ENCODE results near the gene GNA12. TPM values are rescaled to one million over a fixed set of nuclear protein-coding genes. Genes with fewer than 3 reads are reported as not detected.
A peak's percentile ranks its signal among the peaks of the same experiment; 100 is the strongest.
"Not testable (repeated sequence)": the region's sequence is repeated elsewhere in the genome, so short reads cannot be mapped to it uniquely, and the experiment has no call there.

The GNA12 gene
- total and polyA plus RNA-seq, 10 donors: 12.3 to 64.2 (median 32.4) TPM

DNA sequence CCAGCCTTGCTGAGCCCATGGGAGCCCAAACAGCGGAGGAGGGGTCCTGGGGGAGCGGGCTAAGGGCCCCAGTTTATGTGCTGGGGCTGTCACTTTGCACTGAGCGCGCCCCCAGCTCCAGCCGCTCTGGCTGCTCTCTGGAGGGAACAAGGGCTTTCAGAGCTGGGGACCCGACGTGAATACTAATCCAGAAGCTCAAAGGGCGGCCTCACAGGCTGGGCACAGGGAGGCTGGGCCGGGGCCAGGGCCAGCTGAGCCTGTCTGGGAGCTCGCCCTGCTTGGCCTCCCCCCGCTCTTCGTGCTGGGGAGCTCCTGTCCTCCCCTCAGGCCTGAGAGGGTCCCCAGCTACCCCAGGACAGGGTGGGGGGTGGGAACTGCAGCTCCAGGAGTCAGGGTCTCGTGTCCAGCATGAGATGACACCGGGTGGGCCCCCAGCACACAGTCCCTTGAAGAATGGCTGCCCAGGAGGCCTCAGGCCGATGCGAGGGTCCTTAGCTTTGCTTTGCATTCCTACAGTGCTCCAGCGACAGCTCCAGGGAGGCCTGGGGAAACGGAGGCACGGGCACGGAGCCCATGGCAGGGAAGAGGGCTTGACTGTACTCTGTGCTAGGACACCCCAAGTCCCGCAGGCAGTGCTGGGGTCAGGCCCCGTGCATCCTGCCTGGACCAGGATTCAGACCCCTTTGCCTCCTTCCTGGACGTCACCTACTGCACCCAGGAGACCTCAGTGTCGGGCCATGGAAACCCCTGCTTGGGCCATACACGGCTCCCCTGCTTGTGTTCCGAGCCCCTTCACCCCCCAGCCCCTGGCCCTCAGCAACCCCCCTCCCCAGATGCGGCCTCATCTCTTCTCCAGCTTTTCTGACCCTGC, 161.9 kb downstream of the GNA12 start:
- no peaks in the 10 kb centered on the region for H3K36me3 ChIP-seq
- 84 to 90% (median 84%) methylated on average over 19 to 27 of the region's 27 CpGs for WGBS, 5 donors
- H3K27me3 ChIP-seq (replicated peaks in 1 of 7): peaks cover 0 to 68% (median 13%) of the 10 kb centered on the region in 7 donors
- TF ChIP-seq POLR2AphosphoS5 (IDR thresholded peaks at IDR 0.05): no peak
- TF ChIP-seq POLR2A (IDR thresholded peaks at IDR 0.05): no peak
- TF ChIP-seq, protein P1, sequence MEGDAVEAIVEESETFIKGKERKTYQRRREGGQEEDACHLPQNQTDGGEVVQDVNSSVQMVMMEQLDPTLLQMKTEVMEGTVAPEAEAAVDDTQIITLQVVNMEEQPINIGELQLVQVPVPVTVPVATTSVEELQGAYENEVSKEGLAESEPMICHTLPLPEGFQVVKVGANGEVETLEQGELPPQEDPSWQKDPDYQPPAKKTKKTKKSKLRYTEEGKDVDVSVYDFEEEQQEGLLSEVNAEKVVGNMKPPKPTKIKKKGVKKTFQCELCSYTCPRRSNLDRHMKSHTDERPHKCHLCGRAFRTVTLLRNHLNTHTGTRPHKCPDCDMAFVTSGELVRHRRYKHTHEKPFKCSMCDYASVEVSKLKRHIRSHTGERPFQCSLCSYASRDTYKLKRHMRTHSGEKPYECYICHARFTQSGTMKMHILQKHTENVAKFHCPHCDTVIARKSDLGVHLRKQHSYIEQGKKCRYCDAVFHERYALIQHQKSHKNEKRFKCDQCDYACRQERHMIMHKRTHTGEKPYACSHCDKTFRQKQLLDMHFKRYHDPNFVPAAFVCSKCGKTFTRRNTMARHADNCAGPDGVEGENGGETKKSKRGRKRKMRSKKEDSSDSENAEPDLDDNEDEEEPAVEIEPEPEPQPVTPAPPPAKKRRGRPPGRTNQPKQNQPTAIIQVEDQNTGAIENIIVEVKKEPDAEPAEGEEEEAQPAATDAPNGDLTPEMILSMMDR (IDR thresholded peaks at IDR 0.05 in 8 of 11, conservative IDR thresholded peaks at IDR 0.05 in 3 of 11): no peak
- intact Hi-C loops (cut with DNase I; ENCODE audit: low total_unique reads): loop anchor here (10.0 kb wide), 1 partner anchor 207 kb away; the partner anchor contains the start of gene GRIFIN
- no peak overlapping the region for H3K27ac ChIP-seq
- DNase-seq: peak; percentile 66
- H3K4me3 ChIP-seq: no peak overlapping the region
- peaks cover 0 to 28% (median 8%) of the 10 kb centered on the region in 6 donors for H3K4me1 ChIP-seq
- H3K9me3 ChIP-seq: peaks cover 0 to 6% (median 0%) of the 10 kb centered on the region in 8 donors

DNA sequence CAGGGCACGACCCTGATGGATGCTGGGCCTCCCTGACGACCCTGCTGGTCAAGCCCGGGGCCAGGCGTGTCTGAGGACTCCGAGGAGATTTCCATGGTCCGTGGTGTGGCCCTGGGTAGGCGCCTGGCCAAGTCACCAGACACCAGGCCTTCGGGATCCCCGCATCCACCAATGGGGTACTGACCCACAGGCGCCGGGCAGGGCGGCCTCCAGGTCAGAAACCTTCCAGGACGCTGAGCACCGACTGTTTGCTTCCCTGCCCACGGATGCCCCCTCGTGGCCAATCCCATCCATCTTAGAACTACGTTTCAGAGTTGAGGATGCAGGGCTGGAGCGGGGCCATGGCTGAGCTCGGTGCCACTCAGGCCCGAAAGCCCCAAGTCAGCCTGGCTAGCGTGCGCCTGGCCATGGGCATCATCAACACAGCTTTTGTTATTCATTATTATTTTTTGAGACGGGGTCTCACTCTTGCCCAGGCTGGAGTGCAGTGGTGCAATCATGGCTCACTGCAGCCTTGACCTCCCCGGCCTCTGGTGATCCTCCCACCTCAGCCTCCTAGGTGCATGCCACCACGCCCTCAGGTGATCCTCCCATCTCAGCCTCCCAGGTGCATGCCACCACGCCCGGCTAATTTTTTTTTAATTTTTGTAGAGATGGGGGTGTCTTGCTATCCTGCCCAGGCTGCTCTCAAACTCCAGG, 163.2 kb downstream of the GNA12 start:
- peak; percentile 91 for DNase-seq
- WGBS, 5 donors: 38 to 60% (median 46%) methylated on average over 12 to 27 of the region's 27 CpGs
- Histone ChIP-seq H3K4me1 (peaks cover 0 to 21% (median 4%) of the 10 kb centered on the region in 6 donors), H3K4me3 (no peak overlapping the region), H3K27me3 (replicated peaks in 1 of 7) (peaks cover 0 to 55% (median 3%) of the 10 kb centered on the region in 7 donors), H3K9me3 (peaks cover 0 to 6% (median 0%) of the 10 kb centered on the region in 8 donors), H3K36me3 (no peaks in the 10 kb centered on the region), H3K27ac (no peak overlapping the region)
- TF ChIP-seq, protein P1 (IDR thresholded peaks at IDR 0.05 in 8 of 11, conservative IDR thresholded peaks at IDR 0.05 in 3 of 11): peak; percentile 30 to 84 (median 69)
- TF ChIP-seq POLR2AphosphoS5 (IDR thresholded peaks at IDR 0.05) (peak in 2 of 3 donors; percentile 39 to 49), POLR2A (IDR thresholded peaks at IDR 0.05) (no peak)
- intact Hi-C loops (cut with DNase I; ENCODE audit: low total_unique reads): loop anchor here (10.0 kb wide), 1 partner anchor 206 kb away; the partner anchor contains the start of gene GRIFIN

DNA sequence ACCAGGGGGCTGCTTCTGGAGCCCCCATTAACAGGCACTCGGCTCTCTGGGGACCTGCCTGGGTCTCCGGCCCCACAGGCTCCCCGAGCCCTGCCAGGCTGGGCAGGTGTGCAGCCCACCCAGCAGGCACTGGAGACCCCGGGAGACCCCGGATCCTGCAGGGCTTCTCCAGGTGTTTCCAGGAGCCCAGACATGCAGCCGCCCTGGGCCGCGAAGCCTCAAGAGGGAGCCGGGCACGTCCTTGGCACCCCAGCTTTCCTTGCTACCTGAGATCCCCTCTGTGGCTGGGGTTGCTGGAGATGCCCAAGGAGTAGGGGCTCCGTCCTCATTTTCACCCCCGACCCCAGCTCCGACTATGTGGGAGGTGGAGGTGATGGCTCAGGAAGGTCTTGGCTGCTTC, 163.9 kb downstream of the GNA12 start:
- Histone ChIP-seq H3K27ac (no peak overlapping the region), H3K27me3 (replicated peaks in 1 of 7) (peaks cover 0 to 50% (median 0%) of the 10 kb centered on the region in 7 donors), H3K36me3 (no peaks in the 10 kb centered on the region), H3K9me3 (peaks cover 0 to 6% (median 0%) of the 10 kb centered on the region in 8 donors), H3K4me1 (peaks cover 0 to 21% (median 4%) of the 10 kb centered on the region in 6 donors), H3K4me3 (no peak overlapping the region)
- intact Hi-C loops (cut with DNase I; ENCODE audit: low total_unique reads): loop anchor here (10.0 kb wide), 1 partner anchor 205 kb away; the partner anchor contains the start of gene GRIFIN
- TF ChIP-seq, protein P1 (IDR thresholded peaks at IDR 0.05 in 8 of 11, conservative IDR thresholded peaks at IDR 0.05 in 3 of 11): no peak
- TF ChIP-seq POLR2AphosphoS5 (IDR thresholded peaks at IDR 0.05) (no peak), POLR2A (IDR thresholded peaks at IDR 0.05) (no peak)
- 84 to 92% (median 86%) methylated on average over 12 to 13 of the region's 13 CpGs for WGBS, 5 donors
- DNase-seq: no peak

DNA sequence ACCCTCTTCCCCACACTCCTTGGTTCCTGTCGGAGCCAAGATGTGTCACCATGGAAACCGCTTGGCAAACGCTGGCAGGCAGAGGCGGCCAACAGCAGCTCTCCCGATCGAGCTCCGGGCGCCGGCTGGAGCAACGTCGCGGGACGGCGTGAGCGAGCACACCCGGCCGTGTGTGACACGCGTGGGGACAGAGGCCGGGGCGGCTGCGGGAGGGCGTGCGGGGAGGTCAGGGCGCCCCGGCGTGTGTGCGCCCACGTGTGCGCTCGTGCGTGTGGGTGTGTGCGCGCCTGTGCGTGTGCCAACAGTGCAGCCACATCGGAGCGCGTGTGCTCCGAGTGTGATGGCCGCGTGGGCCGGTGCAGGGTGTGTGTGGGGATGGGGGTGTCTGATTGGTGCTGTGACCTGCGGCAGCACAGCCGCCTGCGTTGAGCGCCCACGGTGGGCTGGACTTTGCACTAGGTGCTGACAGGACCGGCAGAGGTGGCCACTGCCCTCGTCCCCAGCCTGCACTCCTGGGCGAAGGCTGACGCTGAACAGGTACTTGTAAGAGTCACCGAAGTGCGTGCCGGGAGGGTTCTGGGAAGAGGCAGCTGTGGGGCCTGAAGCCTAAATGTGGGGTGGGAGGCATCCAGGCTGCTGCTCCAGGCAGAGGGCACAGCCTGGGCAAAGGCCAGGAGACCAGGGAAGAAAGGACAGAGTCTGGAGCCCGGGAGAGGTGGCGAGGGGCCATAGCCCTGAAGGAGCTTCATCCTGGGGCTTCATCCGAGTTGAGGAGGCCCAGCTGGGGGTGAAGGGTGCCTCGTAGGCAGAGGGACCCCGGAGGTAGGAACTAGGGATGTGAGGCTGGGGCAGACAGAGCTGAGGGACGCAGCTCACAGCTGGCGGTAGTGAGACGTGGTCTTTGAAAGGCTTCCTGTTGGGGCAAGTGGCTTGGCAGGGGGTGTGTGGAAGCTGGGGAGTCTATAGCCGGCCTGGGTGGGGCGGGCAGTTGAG, 164.7 kb downstream of the GNA12 start:
- 73 to 87% (median 84%) methylated on average over 40 to 64 of the region's 64 CpGs for WGBS, 5 donors
- H3K36me3 ChIP-seq, H3K27ac ChIP-seq, H3K9me3 ChIP-seq, H3K4me3 ChIP-seq: not testable (repeated sequence)
- peak; percentile 59 for DNase-seq
- H3K4me1 ChIP-seq: peaks cover 0 to 21% (median 4%) of the 10 kb centered on the region in 6 donors
- intact Hi-C loops (cut with DNase I; ENCODE audit: low total_unique reads): loop anchor here (10.0 kb wide), 1 partner anchor 205 kb away; the partner anchor contains the start of gene GRIFIN
- peaks cover 0 to 42% (median 0%) of the 10 kb centered on the region in 7 donors for H3K27me3 ChIP-seq (replicated peaks in 1 of 7)

DNA sequence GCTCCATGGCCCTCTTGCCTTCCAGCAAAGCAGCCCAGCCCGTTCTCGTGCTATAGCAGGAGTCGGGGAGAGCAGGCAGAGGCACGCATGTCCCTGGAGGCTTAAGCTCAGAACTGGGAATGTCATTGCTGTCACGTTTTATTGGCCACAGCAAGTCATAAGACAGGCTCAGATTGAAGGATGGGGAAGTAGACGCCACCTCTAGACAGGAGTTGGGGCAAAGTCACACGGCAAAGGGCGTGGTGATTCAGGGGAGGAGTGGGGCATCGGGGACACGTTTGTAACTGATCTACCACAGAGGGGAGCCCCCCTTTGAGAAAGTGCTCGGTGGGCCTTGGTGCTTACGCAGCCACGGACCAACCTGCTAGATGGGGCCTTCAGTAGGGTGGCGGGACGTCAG, 165.7 kb downstream of the GNA12 start:
- WGBS, 5 donors: 81 to 87% (median 85%) methylated on average over 11 to 13 of the region's 15 CpGs
- Histone ChIP-seq H3K27me3 (replicated peaks in 1 of 7) (peaks cover 0 to 40% (median 0%) of the 10 kb centered on the region in 7 donors), H3K4me1 (peaks cover 0 to 21% (median 4%) of the 10 kb centered on the region in 6 donors)
- H3K9me3 ChIP-seq; H3K4me3 ChIP-seq; DNase-seq; H3K36me3 ChIP-seq; intact Hi-C loops (cut with DNase I; ENCODE audit: low total_unique reads); H3K27ac ChIP-seq: not testable (repeated sequence)

All from spleen (tissue), 11 donors.